Measurements from ENCODE around the gene HNRNPLL. TPM values are rescaled to one million over a fixed set of nuclear protein-coding genes. Genes with fewer than 3 reads are reported as not detected.
"Not testable (repeated sequence)": the region's sequence is repeated elsewhere in the genome, so short reads cannot be mapped to it uniquely, and the experiment has no call there.

HNRNPLL gene
- total and polyA plus RNA-seq, 7 donors = 6.4 to 22.4 (median 17.8) TPM

DNA sequence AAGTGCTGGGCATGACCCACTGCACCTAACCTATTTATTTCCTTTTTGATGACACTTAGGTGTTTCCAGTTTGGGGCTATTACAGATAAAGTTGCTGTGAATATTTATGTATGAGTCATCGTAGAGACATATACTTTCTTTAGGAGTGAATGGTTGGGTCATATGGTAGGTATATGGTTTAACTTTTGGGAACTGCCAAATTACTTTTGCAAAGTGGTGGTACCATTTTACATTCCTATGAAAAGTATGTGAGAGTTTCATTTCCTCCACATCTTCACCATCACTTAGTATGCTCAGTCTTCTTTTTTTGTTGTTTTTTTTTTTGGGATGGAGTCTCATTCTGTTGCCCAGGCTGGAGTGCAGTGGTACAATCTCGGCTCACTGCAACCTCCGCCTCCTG is 56.1 kb downstream of the HNRNPLL start:
- intact Hi-C loops (cut with DNase I) = no loop called here
- Histone ChIP-seq H3K27me3 (ENCODE audit: insufficient read depth in 3 of 3, low read length in 2 of 3) (no peaks in the 10 kb centered on the region), H3K9me3 (no peaks in the 10 kb centered on the region), H3K36me3 (ENCODE audit: insufficient read depth in 1 of 2, low read depth in 1 of 2) (no peaks in the 10 kb centered on the region), H3K4me1 (no peaks in the 10 kb centered on the region), H3K27ac (no peak overlapping the region), H3K4me3 (no peak overlapping the region)
- WGBS, 3 donors = 90 to 94% (median 90%) methylated on average over 3 of the region's 3 CpGs
- no peak for DNase-seq
- no peak for ATAC-seq
- TF ChIP-seq, protein P1, sequence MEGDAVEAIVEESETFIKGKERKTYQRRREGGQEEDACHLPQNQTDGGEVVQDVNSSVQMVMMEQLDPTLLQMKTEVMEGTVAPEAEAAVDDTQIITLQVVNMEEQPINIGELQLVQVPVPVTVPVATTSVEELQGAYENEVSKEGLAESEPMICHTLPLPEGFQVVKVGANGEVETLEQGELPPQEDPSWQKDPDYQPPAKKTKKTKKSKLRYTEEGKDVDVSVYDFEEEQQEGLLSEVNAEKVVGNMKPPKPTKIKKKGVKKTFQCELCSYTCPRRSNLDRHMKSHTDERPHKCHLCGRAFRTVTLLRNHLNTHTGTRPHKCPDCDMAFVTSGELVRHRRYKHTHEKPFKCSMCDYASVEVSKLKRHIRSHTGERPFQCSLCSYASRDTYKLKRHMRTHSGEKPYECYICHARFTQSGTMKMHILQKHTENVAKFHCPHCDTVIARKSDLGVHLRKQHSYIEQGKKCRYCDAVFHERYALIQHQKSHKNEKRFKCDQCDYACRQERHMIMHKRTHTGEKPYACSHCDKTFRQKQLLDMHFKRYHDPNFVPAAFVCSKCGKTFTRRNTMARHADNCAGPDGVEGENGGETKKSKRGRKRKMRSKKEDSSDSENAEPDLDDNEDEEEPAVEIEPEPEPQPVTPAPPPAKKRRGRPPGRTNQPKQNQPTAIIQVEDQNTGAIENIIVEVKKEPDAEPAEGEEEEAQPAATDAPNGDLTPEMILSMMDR (IDR thresholded peaks at IDR 0.05) = no peak

DNA sequence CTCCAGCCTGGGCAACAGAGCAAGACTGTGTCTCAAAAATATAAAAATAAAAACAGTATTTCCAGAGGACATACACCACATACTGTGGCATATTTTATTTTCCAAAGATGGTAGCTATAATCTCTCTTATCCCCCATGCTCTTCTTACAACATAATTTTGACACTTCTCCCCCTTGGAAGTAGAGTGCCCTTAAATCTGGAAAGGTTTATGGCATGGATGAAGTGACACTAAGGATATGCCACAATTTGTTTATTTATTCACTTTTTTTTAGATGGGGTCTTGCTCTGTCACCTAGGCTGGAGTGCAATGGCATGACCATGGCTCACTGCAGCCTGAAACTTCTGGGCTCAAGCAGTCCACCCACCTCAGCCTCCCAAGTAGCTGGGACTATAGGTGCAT is 56.7 kb downstream of the HNRNPLL start:
- Histone ChIP-seq H3K36me3 (ENCODE audit: insufficient read depth in 1 of 2, low read depth in 1 of 2) (no peaks in the 10 kb centered on the region), H3K4me1 (no peaks in the 10 kb centered on the region), H3K9me3 (no peaks in the 10 kb centered on the region), H3K4me3 (no peak overlapping the region), H3K27ac (no peak overlapping the region), H3K27me3 (ENCODE audit: insufficient read depth in 3 of 3, low read length in 2 of 3) (no peaks in the 10 kb centered on the region)
- intact Hi-C loops (cut with DNase I) = no loop called here
- TF ChIP-seq, protein P1 (IDR thresholded peaks at IDR 0.05) = no peak
- ATAC-seq (no peak), DNase-seq (no peak)

GRCh38 chr2:38542248-38542631 is 60.5 kb downstream of the HNRNPLL start:
- WGBS, 3 donors = 81 to 88% (median 87%) methylated on average over 4 of the region's 4 CpGs
- H3K4me3 ChIP-seq; H3K27me3 ChIP-seq (ENCODE audit: insufficient read depth in 3 of 3, low read length in 2 of 3); DNase-seq; intact Hi-C loops (cut with DNase I); H3K4me1 ChIP-seq; H3K36me3 ChIP-seq (ENCODE audit: insufficient read depth in 1 of 2, low read depth in 1 of 2); H3K9me3 ChIP-seq; H3K27ac ChIP-seq; ATAC-seq: not testable (repeated sequence)

GRCh38 chr2:38540580-38541286 is 62.0 kb downstream of the HNRNPLL start:
- Histone ChIP-seq H3K9me3 (no peaks in the 10 kb centered on the region), H3K27me3 (ENCODE audit: insufficient read depth in 3 of 3, low read length in 2 of 3) (no peaks in the 10 kb centered on the region), H3K4me1 (peaks cover 1% of the 10 kb centered on the region), H3K27ac (no peak overlapping the region), H3K36me3 (ENCODE audit: insufficient read depth in 1 of 2, low read depth in 1 of 2) (no peaks in the 10 kb centered on the region), H3K4me3 (no peak overlapping the region)
- ATAC-seq (no peak), DNase-seq (no peak)
- intact Hi-C loops (cut with DNase I) = no loop called here
- TF ChIP-seq, protein P1 (IDR thresholded peaks at IDR 0.05) = no peak
- WGBS, 3 donors = 65 to 81% (median 75%) methylated on average over 5 of the region's 5 CpGs

- Histone ChIP-seq H3K9me3 (no peaks in the 10 kb centered on the region), H3K4me1 (peaks cover 4% of the 10 kb centered on the region), H3K36me3 (ENCODE audit: insufficient read depth in 1 of 2, low read depth in 1 of 2) (no peaks in the 10 kb centered on the region), H3K27ac (no peak overlapping the region), H3K4me3 (no peak overlapping the region), H3K27me3 (ENCODE audit: insufficient read depth in 3 of 3, low read length in 2 of 3) (no peaks in the 10 kb centered on the region)
- TF ChIP-seq, protein P1 (IDR thresholded peaks at IDR 0.05) = no peak
- WGBS, 3 donors = 79 to 86% (median 80%) methylated on average over 5 of the region's 5 CpGs
- DNase-seq = no peak
- intact Hi-C loops (cut with DNase I) = loop anchor here in 1 of 2 donors (5.0 to 10.0 kb wide), 2 partner anchors 203 to 224 kb away; no protein-coding TSS in a partner anchor
- ATAC-seq = no peak
Observed at GRCh38 chr2:38539086-38539485, 63.6 kb downstream of the HNRNPLL start.
